ENCODE results near the gene KCNQ5. TPM values are rescaled to one million over a fixed set of nuclear protein-coding genes. Genes with fewer than 3 reads are reported as not detected.

Gene KCNQ5
- total RNA-seq, 2 experiments from 2014 or later: 2.1 to 2.5 TPM

GRCh38 chr6:72947534-72947933, 325.7 kb downstream of the KCNQ5 start:
- Mint-ChIP-seq H3K4me1 (ENCODE audit: low read depth) (no peaks in the 10 kb centered on the region), H3K36me3 (ENCODE audit: low read depth) (no peaks in the 10 kb centered on the region), H3K27ac (no peak overlapping the region), H3K27me3 (no peaks in the 10 kb centered on the region), H3K4me3 (no peak overlapping the region), H3K9me3 (no peaks in the 10 kb centered on the region)
- CTCF ChIA-PET: no interaction called here
- no peaks in the 10 kb centered on the region for H3K27me3 ChIP-seq (ENCODE audit: control insufficient read depth in 1 of 2, insufficient read depth in 2 of 2, low read length in 2 of 2)
- no peak for TF ChIP-seq CTCF (IDR thresholded peaks at IDR 0.05)
- H3K4me3 ChIP-seq (ENCODE audit: low read length): no peak overlapping the region
- DNase-seq: no peak
- no peaks in the 10 kb centered on the region for H3K36me3 ChIP-seq (ENCODE audit: insufficient read depth, low read length)
- no peaks in the 10 kb centered on the region for H3K4me1 ChIP-seq (ENCODE audit: insufficient read depth, low read length)
- no peaks in the 10 kb centered on the region for H3K9me3 ChIP-seq (ENCODE audit: control insufficient read depth in 1 of 2, insufficient read depth in 1 of 2, low read length in 2 of 2)
- POLR2A ChIA-PET: no interaction called here
- H3K27ac ChIP-seq (ENCODE audit: low read depth in 1 of 2, low read length in 2 of 2): no peak overlapping the region
- no peak for ATAC-seq (ENCODE audit: poor library complexity)
- intact Hi-C loops (cut with DNase I, micrococcal nuclease): no loop called here

- no peak for DNase-seq
- H3K4me1 ChIP-seq (ENCODE audit: insufficient read depth, low read length): no peaks in the 10 kb centered on the region
- no peaks in the 10 kb centered on the region for H3K36me3 Mint-ChIP-seq (ENCODE audit: low read depth)
- intact Hi-C loops (cut with DNase I, micrococcal nuclease): no loop called here
- CTCF ChIA-PET: no interaction called here
- no peaks in the 10 kb centered on the region for H3K9me3 ChIP-seq (ENCODE audit: control insufficient read depth in 1 of 2, insufficient read depth in 1 of 2, low read length in 2 of 2)
- H3K4me3 Mint-ChIP-seq: no peak overlapping the region
- no peak for TF ChIP-seq CTCF (IDR thresholded peaks at IDR 0.05)
- no peak for ATAC-seq (ENCODE audit: poor library complexity)
- H3K9me3 Mint-ChIP-seq: no peaks in the 10 kb centered on the region
- H3K27me3 ChIP-seq (ENCODE audit: control insufficient read depth in 1 of 2, insufficient read depth in 2 of 2, low read length in 2 of 2): no peaks in the 10 kb centered on the region
- H3K4me3 ChIP-seq (ENCODE audit: low read length): no peak overlapping the region
- H3K27ac ChIP-seq (ENCODE audit: low read depth in 1 of 2, low read length in 2 of 2): no peak overlapping the region
- H3K36me3 ChIP-seq (ENCODE audit: insufficient read depth, low read length): no peaks in the 10 kb centered on the region
- H3K27me3 Mint-ChIP-seq: no peaks in the 10 kb centered on the region
- POLR2A ChIA-PET: no interaction called here
- no peak overlapping the region for H3K27ac Mint-ChIP-seq
- H3K4me1 Mint-ChIP-seq (ENCODE audit: low read depth): no peaks in the 10 kb centered on the region
Observed at GRCh38 chr6:72948153-72948552, 326.3 kb downstream of the KCNQ5 start.

- ChIA-PET POLR2A (no interaction called here), CTCF (no interaction called here)
- Histone ChIP-seq H3K4me3 (ENCODE audit: low read length) (no peak overlapping the region), H3K4me1 (ENCODE audit: insufficient read depth, low read length) (no peaks in the 10 kb centered on the region), H3K27ac (ENCODE audit: low read depth in 1 of 2, low read length in 2 of 2) (no peak overlapping the region), H3K36me3 (ENCODE audit: insufficient read depth, low read length) (no peaks in the 10 kb centered on the region), H3K27me3 (ENCODE audit: control insufficient read depth in 1 of 2, insufficient read depth in 2 of 2, low read length in 2 of 2) (no peaks in the 10 kb centered on the region), H3K9me3 (ENCODE audit: control insufficient read depth in 1 of 2, insufficient read depth in 1 of 2, low read length in 2 of 2) (no peaks in the 10 kb centered on the region)
- Mint-ChIP-seq H3K4me1 (ENCODE audit: low read depth) (no peaks in the 10 kb centered on the region), H3K27ac (no peak overlapping the region), H3K4me3 (no peak overlapping the region), H3K9me3 (no peaks in the 10 kb centered on the region), H3K36me3 (ENCODE audit: low read depth) (no peaks in the 10 kb centered on the region), H3K27me3 (no peaks in the 10 kb centered on the region)
- no peak for ATAC-seq (ENCODE audit: poor library complexity)
- TF ChIP-seq CTCF (IDR thresholded peaks at IDR 0.05): no peak
- intact Hi-C loops (cut with DNase I, micrococcal nuclease): no loop called here
- no peak for DNase-seq
Observed at GRCh38 chr6:72950114-72950860, 328.4 kb downstream of the KCNQ5 start.

Data from CD4-positive, alpha-beta T cell (primary cell).